C4-2B (cell line): ENCODE results near the gene DNAJC17.

Source experiments
- CTCF ChIP-seq: fragments of 450-650 bp; conservative IDR thresholded peaks from 2 replicates; pipeline ENCODE4 v1.5.1; 2017; ENCODE audit warnings: mild to moderate bottlenecking
- ZFX ChIP-seq: fragments of 450-650 bp; IDR thresholded peaks from 2 replicates; pipeline ENCODE4 v1.6.1; 2017

- no peak for TF ChIP-seq CTCF
- no peak for TF ChIP-seq ZFX
Observed at GRCh38 chr15:40803076-40803475, 4.2 kb downstream of the DNAJC17 start.
